Measurements from ENCODE around the gene NFAT5.

The NFAT5 gene

GRCh38 chr16:69523566-69524305 is 42.0 kb upstream of the NFAT5 start:
- in situ Hi-C loops (cut with HindIII; ENCODE audit: low sequenced_read_pairs) = no loop called here
- TF ChIP-seq CTCF (IDR thresholded peaks at IDR 0.05; ENCODE audit: low read depth, low read length) = no peak

GRCh38 chr16:69526831-69527655 is 38.7 kb upstream of the NFAT5 start:
- no peak overlapping the region for H3K4me3 ChIP-seq (ENCODE audit: low read depth, low read length)
- TF ChIP-seq CTCF (IDR thresholded peaks at IDR 0.05; ENCODE audit: low read depth, low read length) = no peak
- DNase-seq (ENCODE audit: low read depth, low spot score) = no peak
- in situ Hi-C loops (cut with HindIII; ENCODE audit: low sequenced_read_pairs) = no loop called here

More at GRCh38 chr16:69523566-69524305, 42.0 kb upstream of the NFAT5 start:
- H3K4me3 ChIP-seq (ENCODE audit: low read depth, low read length) = no peak overlapping the region
- DNase-seq (ENCODE audit: low read depth, low spot score) = no peak

DNA sequence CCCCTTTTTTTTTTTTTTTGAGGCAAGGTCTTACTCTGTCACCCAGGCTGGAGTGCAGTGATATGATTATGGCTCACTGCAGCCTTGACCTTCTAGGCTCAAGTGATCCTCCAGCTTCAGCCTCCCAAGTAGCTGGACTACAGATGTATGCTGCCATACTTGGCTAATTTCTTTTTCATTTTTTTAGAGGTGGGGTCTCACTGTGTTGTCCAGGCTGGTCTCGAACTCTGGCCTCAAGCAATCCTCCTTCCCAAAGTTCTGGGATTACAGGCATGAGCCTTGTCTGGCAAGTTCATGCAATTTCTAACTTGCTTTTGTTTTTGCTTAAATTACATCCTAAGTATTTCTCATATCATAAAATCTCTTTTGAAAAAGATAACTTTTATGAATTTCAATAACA is 33.8 kb upstream of the NFAT5 start:
- no peak for DNase-seq (ENCODE audit: low read depth, low spot score)
- in situ Hi-C loops (cut with HindIII; ENCODE audit: low sequenced_read_pairs) = no loop called here
- no peak for TF ChIP-seq CTCF (IDR thresholded peaks at IDR 0.05; ENCODE audit: low read depth, low read length)
- no peak overlapping the region for H3K4me3 ChIP-seq (ENCODE audit: low read depth, low read length)

- no peak overlapping the region for H3K4me3 ChIP-seq (ENCODE audit: low read depth, low read length)
- in situ Hi-C loops (cut with HindIII; ENCODE audit: low sequenced_read_pairs) = no loop called here
- no peak for TF ChIP-seq CTCF (IDR thresholded peaks at IDR 0.05; ENCODE audit: low read depth, low read length)
- no peak for DNase-seq (ENCODE audit: low read depth, low spot score)
Observed at GRCh38 chr16:69532641-69533455, 32.9 kb upstream of the NFAT5 start.

DNA sequence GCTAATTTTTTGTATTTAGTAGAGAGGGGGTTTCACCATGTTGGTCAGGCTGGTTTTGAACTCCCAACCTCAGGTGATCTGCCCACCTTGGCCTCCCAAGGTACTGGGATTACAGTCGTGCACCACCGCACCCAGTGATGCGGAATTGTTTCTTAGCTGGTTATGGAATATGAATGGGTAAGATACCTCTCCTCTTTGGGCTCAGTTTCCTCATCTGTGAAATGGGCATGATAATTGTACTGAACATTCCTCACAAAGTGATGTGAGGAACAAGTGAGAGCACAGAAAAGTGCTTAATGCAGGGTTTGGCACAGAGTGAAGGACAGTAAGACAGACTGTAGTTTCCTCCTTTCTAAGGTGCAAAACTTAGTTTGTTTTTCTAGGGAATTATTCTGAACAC is 31.0 kb upstream of the NFAT5 start:
- H3K4me3 ChIP-seq (ENCODE audit: low read depth, low read length) = no peak overlapping the region
- in situ Hi-C loops (cut with HindIII; ENCODE audit: low sequenced_read_pairs) = no loop called here
- TF ChIP-seq CTCF (IDR thresholded peaks at IDR 0.05; ENCODE audit: low read depth, low read length) = no peak
- no peak for DNase-seq (ENCODE audit: low read depth, low spot score)

Data from astrocyte of the spinal cord (primary cell).